ENCODE data around the gene GRB10.
"Not testable (repeated sequence)": the region's sequence is repeated elsewhere in the genome, so short reads cannot be mapped to it uniquely, and the experiment has no call there.

Gene GRB10

GRCh38 chr7:50781381-50782293 is 1.1 kb downstream of the GRB10 start:
- no peak overlapping the region for H3K4me3 ChIP-seq (ENCODE audit: low read depth, low read length)

GRCh38 chr7:50780436-50780835 is 2.3 kb downstream of the GRB10 start:
- no peak for TF ChIP-seq CTCF (IDR thresholded peaks at IDR 0.05; ENCODE audit: borderline replicate concordance, insufficient read depth, low read depth, low read length)
- H3K4me3 ChIP-seq (ENCODE audit: low read depth, low read length), result no peak overlapping the region

More at GRCh38 chr7:50781381-50782293, 1.1 kb downstream of the GRB10 start:
- TF ChIP-seq CTCF (IDR thresholded peaks at IDR 0.05; ENCODE audit: borderline replicate concordance, insufficient read depth, low read depth, low read length), result no peak

- TF ChIP-seq CTCF (IDR thresholded peaks at IDR 0.05; ENCODE audit: borderline replicate concordance, insufficient read depth, low read depth, low read length), result no peak
- H3K4me3 ChIP-seq (ENCODE audit: low read depth, low read length), result no peak overlapping the region
These were observed 3.3 kb downstream of the GRB10 start for GRCh38 chr7:50779427-50779826.

GRCh38 chr7:50778189-50778588 is 4.5 kb downstream of the GRB10 start:
- no peak for TF ChIP-seq CTCF (IDR thresholded peaks at IDR 0.05; ENCODE audit: borderline replicate concordance, insufficient read depth, low read depth, low read length)
- H3K4me3 ChIP-seq (ENCODE audit: low read depth, low read length), result no peak overlapping the region

GRCh38 chr7:50775836-50776235 is 6.9 kb downstream of the GRB10 start:
- TF ChIP-seq CTCF (IDR thresholded peaks at IDR 0.05; ENCODE audit: borderline replicate concordance, insufficient read depth, low read depth, low read length), result no peak
- no peak overlapping the region for H3K4me3 ChIP-seq (ENCODE audit: low read depth, low read length)

GRCh38 chr7:50775231-50775630 is 7.5 kb downstream of the GRB10 start:
- no peak overlapping the region for H3K4me3 ChIP-seq (ENCODE audit: low read depth, low read length)
- no peak for TF ChIP-seq CTCF (IDR thresholded peaks at IDR 0.05; ENCODE audit: borderline replicate concordance, insufficient read depth, low read depth, low read length)

GRCh38 chr7:50774319-50774718 is 8.4 kb downstream of the GRB10 start:
- H3K4me3 ChIP-seq (ENCODE audit: low read depth, low read length), result no peak overlapping the region
- TF ChIP-seq CTCF (IDR thresholded peaks at IDR 0.05; ENCODE audit: borderline replicate concordance, insufficient read depth, low read depth, low read length), result no peak

GRCh38 chr7:50773071-50773470 is 9.6 kb downstream of the GRB10 start:
- H3K4me3 ChIP-seq (ENCODE audit: low read depth, low read length), result not testable (repeated sequence)
